ENCODE data around the gene LSAMP.

GRCh38 chr3:116405231-116405630 is 40.1 kb downstream of the LSAMP start:
- TF ChIP-seq, protein P1, sequence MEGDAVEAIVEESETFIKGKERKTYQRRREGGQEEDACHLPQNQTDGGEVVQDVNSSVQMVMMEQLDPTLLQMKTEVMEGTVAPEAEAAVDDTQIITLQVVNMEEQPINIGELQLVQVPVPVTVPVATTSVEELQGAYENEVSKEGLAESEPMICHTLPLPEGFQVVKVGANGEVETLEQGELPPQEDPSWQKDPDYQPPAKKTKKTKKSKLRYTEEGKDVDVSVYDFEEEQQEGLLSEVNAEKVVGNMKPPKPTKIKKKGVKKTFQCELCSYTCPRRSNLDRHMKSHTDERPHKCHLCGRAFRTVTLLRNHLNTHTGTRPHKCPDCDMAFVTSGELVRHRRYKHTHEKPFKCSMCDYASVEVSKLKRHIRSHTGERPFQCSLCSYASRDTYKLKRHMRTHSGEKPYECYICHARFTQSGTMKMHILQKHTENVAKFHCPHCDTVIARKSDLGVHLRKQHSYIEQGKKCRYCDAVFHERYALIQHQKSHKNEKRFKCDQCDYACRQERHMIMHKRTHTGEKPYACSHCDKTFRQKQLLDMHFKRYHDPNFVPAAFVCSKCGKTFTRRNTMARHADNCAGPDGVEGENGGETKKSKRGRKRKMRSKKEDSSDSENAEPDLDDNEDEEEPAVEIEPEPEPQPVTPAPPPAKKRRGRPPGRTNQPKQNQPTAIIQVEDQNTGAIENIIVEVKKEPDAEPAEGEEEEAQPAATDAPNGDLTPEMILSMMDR (IDR thresholded peaks at IDR 0.05), result no peak
- no peak for TF ChIP-seq EZH2 (IDR thresholded peaks at IDR 0.05; ENCODE audit: borderline replicate concordance, insufficient read depth, low read depth, low read length, poor library complexity, severe bottlenecking)
